GM23338 (cell line): ENCODE data around the gene NCAPD2.

Experiments
- EZH2 ChIP-seq: fragments of 200-600 bp; sonication (generic); IDR thresholded peaks from one replicate; pipeline ENCODE4 v1.8.0; 2017; ENCODE audit warnings: antibody characterized with exemption, mild to moderate bottlenecking, low read depth; ENCODE audit not compliant: unreplicated experiment
- EZH2phosphoT487 ChIP-seq: fragments of 200-600 bp; sonication (generic); IDR thresholded peaks from one replicate; pipeline ENCODE4 v1.8.1; 2018; ENCODE audit warnings: antibody characterized with exemption; ENCODE audit not compliant: unreplicated experiment
- JUNB ChIP-seq: IDR thresholded peaks from one replicate; pipeline ENCODE4 v1.6.1; 2016; ENCODE audit warnings: antibody characterized with exemption; ENCODE audit not compliant: unreplicated experiment
- POLR2AphosphoS5 ChIP-seq: IDR thresholded peaks from 2 replicates; pipeline ENCODE4 v1.6.1; 2016; ENCODE audit warnings: antibody characterized with exemption, low read depth
- ZNF331 ChIP-seq: fragments of 250-450 bp; sonication (Bioruptor Pico); IDR thresholded peaks from 2 replicates; pipeline ENCODE4 v1.5.0; 2020; ENCODE audit warnings: low read depth, mild to moderate bottlenecking, moderate library complexity
- TF ChIP-seq, protein P1 (sequence below): IDR thresholded peaks from one replicate; pipeline ENCODE4 v1.6.1; 2018; ENCODE audit warnings: antibody characterized with exemption; ENCODE audit not compliant: unreplicated experiment
- TF ChIP-seq, protein P2 (sequence below), 2 experiments: fragments of 200-600 bp in 1 of 2; sonication (generic) in 1 of 2; conservative IDR thresholded peaks; 2 replicates each; pipeline versions ENCODE4 v1.5.1 to v1.6.1; 2016 to 2017; ENCODE audit warnings: antibody characterized with exemption in 2 of 2, low read depth in 2 of 2, mild to moderate bottlenecking in 2 of 2, moderate library complexity in 1 of 2

DNA sequence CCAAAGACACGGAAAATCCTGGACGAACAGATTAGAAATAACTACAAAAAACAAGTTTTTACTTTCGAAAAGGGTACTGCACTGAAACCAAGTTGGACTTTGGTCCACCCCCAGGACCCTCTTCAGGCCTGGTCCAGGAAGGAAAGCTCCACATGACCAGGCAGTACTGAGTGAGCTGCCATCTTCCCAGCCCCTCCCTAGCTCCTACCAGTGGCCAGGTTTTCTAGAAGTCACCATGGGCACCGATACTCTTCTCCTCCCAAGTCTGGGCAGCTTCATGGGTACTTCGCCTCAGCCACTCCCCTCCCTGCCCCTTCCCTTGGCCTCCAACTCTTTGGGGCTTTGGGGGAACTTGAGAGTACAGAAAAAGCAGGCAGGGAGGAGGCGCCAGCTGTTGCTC is 30.0 kb upstream of the NCAPD2 start:
- TF ChIP-seq POLR2AphosphoS5, result no peak
- no peak for TF ChIP-seq EZH2
- TF ChIP-seq, protein P1, sequence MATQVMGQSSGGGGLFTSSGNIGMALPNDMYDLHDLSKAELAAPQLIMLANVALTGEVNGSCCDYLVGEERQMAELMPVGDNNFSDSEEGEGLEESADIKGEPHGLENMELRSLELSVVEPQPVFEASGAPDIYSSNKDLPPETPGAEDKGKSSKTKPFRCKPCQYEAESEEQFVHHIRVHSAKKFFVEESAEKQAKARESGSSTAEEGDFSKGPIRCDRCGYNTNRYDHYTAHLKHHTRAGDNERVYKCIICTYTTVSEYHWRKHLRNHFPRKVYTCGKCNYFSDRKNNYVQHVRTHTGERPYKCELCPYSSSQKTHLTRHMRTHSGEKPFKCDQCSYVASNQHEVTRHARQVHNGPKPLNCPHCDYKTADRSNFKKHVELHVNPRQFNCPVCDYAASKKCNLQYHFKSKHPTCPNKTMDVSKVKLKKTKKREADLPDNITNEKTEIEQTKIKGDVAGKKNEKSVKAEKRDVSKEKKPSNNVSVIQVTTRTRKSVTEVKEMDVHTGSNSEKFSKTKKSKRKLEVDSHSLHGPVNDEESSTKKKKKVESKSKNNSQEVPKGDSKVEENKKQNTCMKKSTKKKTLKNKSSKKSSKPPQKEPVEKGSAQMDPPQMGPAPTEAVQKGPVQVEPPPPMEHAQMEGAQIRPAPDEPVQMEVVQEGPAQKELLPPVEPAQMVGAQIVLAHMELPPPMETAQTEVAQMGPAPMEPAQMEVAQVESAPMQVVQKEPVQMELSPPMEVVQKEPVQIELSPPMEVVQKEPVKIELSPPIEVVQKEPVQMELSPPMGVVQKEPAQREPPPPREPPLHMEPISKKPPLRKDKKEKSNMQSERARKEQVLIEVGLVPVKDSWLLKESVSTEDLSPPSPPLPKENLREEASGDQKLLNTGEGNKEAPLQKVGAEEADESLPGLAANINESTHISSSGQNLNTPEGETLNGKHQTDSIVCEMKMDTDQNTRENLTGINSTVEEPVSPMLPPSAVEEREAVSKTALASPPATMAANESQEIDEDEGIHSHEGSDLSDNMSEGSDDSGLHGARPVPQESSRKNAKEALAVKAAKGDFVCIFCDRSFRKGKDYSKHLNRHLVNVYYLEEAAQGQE, result no peak
- TF ChIP-seq, protein P2, sequence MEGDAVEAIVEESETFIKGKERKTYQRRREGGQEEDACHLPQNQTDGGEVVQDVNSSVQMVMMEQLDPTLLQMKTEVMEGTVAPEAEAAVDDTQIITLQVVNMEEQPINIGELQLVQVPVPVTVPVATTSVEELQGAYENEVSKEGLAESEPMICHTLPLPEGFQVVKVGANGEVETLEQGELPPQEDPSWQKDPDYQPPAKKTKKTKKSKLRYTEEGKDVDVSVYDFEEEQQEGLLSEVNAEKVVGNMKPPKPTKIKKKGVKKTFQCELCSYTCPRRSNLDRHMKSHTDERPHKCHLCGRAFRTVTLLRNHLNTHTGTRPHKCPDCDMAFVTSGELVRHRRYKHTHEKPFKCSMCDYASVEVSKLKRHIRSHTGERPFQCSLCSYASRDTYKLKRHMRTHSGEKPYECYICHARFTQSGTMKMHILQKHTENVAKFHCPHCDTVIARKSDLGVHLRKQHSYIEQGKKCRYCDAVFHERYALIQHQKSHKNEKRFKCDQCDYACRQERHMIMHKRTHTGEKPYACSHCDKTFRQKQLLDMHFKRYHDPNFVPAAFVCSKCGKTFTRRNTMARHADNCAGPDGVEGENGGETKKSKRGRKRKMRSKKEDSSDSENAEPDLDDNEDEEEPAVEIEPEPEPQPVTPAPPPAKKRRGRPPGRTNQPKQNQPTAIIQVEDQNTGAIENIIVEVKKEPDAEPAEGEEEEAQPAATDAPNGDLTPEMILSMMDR (conservative IDR thresholded peaks at IDR 0.05; ENCODE audit: low read depth in 2 of 2), result no peak
- no peak for TF ChIP-seq EZH2phosphoT487
- no peak for TF ChIP-seq JUNB
- no peak for TF ChIP-seq ZNF331
